ENCODE data around the gene INF2. TPM values are rescaled to one million over a fixed set of nuclear protein-coding genes. Genes with fewer than 3 reads are reported as not detected.

INF2 gene
- polyA plus RNA-seq, 1 donor (not counting 4 experiments of a cell fraction or from before 2014, with no cell fraction given): 22.6 TPM

DNA sequence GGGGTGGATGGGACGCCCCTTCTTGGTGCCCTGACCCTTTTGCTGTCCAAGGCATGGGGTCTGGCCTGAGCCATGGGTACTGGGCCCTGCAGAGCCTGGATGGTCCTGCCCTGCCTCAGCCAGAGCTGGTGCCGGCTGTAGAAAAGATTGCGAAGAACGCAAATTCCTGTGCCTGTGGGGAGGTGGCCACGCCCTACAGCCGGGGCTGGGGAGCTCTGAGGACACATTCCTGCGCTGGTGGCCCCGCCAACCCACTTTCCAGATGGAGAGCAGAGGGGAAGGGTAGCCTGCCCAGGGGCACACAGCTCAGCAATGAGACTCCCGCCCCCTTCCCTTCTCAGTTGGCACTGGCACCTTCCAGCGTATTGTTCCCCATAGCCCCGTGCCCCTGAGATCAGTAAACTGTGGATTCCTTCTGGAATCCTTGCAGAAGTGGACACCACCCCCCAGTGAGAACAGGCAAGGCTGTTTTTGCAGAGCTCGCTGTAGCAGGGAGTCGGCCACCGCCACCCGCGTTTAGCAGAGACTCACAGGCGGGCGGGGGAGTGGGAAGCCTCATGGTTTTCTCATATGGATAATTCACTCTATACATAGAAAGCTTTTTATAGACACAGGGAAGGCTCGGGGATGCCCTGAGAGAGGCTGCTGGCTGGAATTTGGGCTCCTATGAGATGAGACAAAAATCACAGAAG lies 8.6 kb downstream of the INF2 start:
- dilution Hi-C loops (cut with MboI; ENCODE audit: extremely low pct_ligation_motif_present, low sequenced_read_pairs): no loop called here
- no peak overlapping the region for H3K4me2 ChIP-seq (ENCODE audit: control insufficient read depth, extremely low read depth, insufficient read depth, low read depth, low read length)
- H3K27ac ChIP-seq (ENCODE audit: control insufficient read depth, insufficient read depth, low read length): no peak overlapping the region
- peaks cover 26 to 36% of the 10 kb centered on the region in 2 experiments for H3K36me3 ChIP-seq (ENCODE audit: control insufficient read depth in 2 of 2, extremely low read depth in 1 of 2, insufficient read depth in 2 of 2, low read length in 2 of 2)
- no peaks in the 10 kb centered on the region for H3K9me3 ChIP-seq (ENCODE audit: control insufficient read depth, low read depth, low read length)
- TF ChIP-seq EZH2 (IDR thresholded peaks at IDR 0.05; ENCODE audit: low read length): no peak
- TF ChIP-seq, protein P1, sequence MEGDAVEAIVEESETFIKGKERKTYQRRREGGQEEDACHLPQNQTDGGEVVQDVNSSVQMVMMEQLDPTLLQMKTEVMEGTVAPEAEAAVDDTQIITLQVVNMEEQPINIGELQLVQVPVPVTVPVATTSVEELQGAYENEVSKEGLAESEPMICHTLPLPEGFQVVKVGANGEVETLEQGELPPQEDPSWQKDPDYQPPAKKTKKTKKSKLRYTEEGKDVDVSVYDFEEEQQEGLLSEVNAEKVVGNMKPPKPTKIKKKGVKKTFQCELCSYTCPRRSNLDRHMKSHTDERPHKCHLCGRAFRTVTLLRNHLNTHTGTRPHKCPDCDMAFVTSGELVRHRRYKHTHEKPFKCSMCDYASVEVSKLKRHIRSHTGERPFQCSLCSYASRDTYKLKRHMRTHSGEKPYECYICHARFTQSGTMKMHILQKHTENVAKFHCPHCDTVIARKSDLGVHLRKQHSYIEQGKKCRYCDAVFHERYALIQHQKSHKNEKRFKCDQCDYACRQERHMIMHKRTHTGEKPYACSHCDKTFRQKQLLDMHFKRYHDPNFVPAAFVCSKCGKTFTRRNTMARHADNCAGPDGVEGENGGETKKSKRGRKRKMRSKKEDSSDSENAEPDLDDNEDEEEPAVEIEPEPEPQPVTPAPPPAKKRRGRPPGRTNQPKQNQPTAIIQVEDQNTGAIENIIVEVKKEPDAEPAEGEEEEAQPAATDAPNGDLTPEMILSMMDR (optimal IDR thresholded peaks at IDR 0.05 in 1 of 3, IDR thresholded peaks at IDR 0.05 in 1 of 3, conservative IDR thresholded peaks at IDR 0.05 in 1 of 3; ENCODE audit: extremely low read depth in 1 of 3, insufficient read depth in 2 of 3, low read length in 3 of 3): no peak
- peaks cover 42% of the 10 kb centered on the region for H3K4me1 ChIP-seq (ENCODE audit: control insufficient read depth, extremely low read depth, insufficient read depth, low read length)
- FAIRE-seq (no peak), DNase-seq (ENCODE audit: low read depth, low spot score) (no peak)
- H3K79me2 ChIP-seq (ENCODE audit: control insufficient read depth, insufficient read depth, low read length): peaks cover 84% of the 10 kb centered on the region
- no peak overlapping the region for H3K9ac ChIP-seq (ENCODE audit: control insufficient read depth, extremely low read depth, insufficient read depth, low read length)
- H4K20me1 ChIP-seq (ENCODE audit: control insufficient read depth, extremely low read depth, insufficient read depth, low read length): peaks cover 41% of the 10 kb centered on the region
- no peaks in the 10 kb centered on the region for H3K9me1 ChIP-seq (ENCODE audit: control insufficient read depth, extremely low read depth, insufficient read depth, low read length)
- H3K4me3 ChIP-seq (ENCODE audit: control insufficient read depth in 2 of 3, extremely low read depth in 1 of 3, insufficient read depth in 2 of 3, low read depth in 1 of 3, low read length in 3 of 3): no peak overlapping the region
- H3K27me3 ChIP-seq (ENCODE audit: control insufficient read depth, extremely low read depth, insufficient read depth, low read length): no peaks in the 10 kb centered on the region
- no peak overlapping the region for H2AFZ ChIP-seq (ENCODE audit: control insufficient read depth, low read length)

DNA sequence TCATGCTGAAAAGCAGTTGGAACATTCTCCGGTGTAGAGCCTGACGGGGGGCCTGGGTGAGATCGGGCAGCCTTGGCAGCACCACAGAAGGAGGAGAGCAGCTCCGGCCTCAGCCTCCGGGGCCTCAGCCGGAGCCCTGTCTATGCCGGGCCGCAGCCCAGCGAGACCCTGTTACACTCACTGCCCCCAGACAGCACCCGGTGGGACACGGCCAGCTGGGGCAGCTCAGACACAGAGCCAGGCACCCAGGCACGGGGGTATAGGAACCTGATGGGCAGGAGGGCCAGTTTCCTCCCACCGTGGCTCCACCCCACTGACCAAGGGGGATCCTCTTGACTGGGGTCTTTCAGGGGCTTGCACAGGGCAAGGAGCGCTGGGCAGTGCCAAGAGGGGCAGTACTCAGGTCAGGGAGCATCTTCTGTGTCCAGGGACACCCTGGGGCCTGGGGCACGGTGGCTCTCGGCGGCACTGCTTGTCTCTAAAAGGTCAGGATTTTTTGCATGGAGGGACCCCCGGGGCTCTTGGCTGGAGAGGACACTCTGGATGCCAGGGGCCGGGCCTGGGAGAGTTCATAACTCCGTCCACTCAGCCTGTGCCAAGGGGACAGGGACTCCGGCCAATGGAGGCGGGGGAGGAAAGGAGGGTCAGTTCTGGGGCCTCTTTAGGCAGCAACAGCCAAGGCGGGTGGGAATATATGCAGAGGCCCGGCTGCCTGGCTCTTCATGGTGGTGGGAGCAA lies 9.4 kb downstream of the INF2 start:
- DNase-seq (ENCODE audit: low read depth, low spot score) (no peak), FAIRE-seq (no peak)
- Histone ChIP-seq H4K20me1 (ENCODE audit: control insufficient read depth, extremely low read depth, insufficient read depth, low read length) (peaks cover 34% of the 10 kb centered on the region), H3K36me3 (ENCODE audit: control insufficient read depth in 2 of 2, extremely low read depth in 1 of 2, insufficient read depth in 2 of 2, low read length in 2 of 2) (peaks cover 31 to 43% of the 10 kb centered on the region in 2 experiments), H3K27me3 (ENCODE audit: control insufficient read depth, extremely low read depth, insufficient read depth, low read length) (no peaks in the 10 kb centered on the region), H2AFZ (ENCODE audit: control insufficient read depth, low read length) (no peak overlapping the region), H3K9ac (ENCODE audit: control insufficient read depth, extremely low read depth, insufficient read depth, low read length) (no peak overlapping the region), H3K79me2 (ENCODE audit: control insufficient read depth, insufficient read depth, low read length) (peaks cover 76% of the 10 kb centered on the region), H3K4me1 (ENCODE audit: control insufficient read depth, extremely low read depth, insufficient read depth, low read length) (peaks cover 35% of the 10 kb centered on the region), H3K4me3 (ENCODE audit: control insufficient read depth in 2 of 3, extremely low read depth in 1 of 3, insufficient read depth in 2 of 3, low read depth in 1 of 3, low read length in 3 of 3) (no peak overlapping the region), H3K4me2 (ENCODE audit: control insufficient read depth, extremely low read depth, insufficient read depth, low read depth, low read length) (no peak overlapping the region), H3K9me3 (ENCODE audit: control insufficient read depth, low read depth, low read length) (no peaks in the 10 kb centered on the region), H3K9me1 (ENCODE audit: control insufficient read depth, extremely low read depth, insufficient read depth, low read length) (no peaks in the 10 kb centered on the region), H3K27ac (ENCODE audit: control insufficient read depth, insufficient read depth, low read length) (no peak overlapping the region)
- TF ChIP-seq EZH2 (IDR thresholded peaks at IDR 0.05; ENCODE audit: low read length): no peak
- TF ChIP-seq, protein P1 (optimal IDR thresholded peaks at IDR 0.05 in 1 of 3, IDR thresholded peaks at IDR 0.05 in 1 of 3, conservative IDR thresholded peaks at IDR 0.05 in 1 of 3; ENCODE audit: extremely low read depth in 1 of 3, insufficient read depth in 2 of 3, low read length in 3 of 3): no peak
- dilution Hi-C loops (cut with MboI; ENCODE audit: extremely low pct_ligation_motif_present, low sequenced_read_pairs): no loop called here

All from keratinocyte (primary cell).